H1 (cell line): ENCODE data around the gene TMEM181. TPM values are rescaled to one million over a fixed set of nuclear protein-coding genes. Genes with fewer than 3 reads are reported as not detected.

ENCODE experiments used
- CTCF ChIA-PET: fragments of 300-600 bp; sonication (Branson Sonifier 250); formaldehyde crosslinking; loops from one replicate; lab custom pipeline; 2021; ENCODE audit not compliant: partially characterized antibody; lab: Charles Lee
- POLR2A ChIA-PET: fragments of 300-600 bp; sonication (Branson Sonifier 250); formaldehyde crosslinking; loops from one replicate; lab custom pipeline; 2021; ENCODE audit warnings: inconsistent platforms; ENCODE audit not compliant: partially characterized antibody; lab: Charles Lee
- DNase-seq, 2 experiments: peaks; one replicate each; pipeline versions ENCODE4 v3.0.0 to v3.0.0-alpha.2; 2010 to 2022; ENCODE audit warnings: low spot score in 2 of 2, low read depth in 1 of 2, mixed read lengths in 1 of 2
- FAIRE-seq: peaks from 2 replicates; lab custom pipeline; 2011; peaks lifted over from hg19 to GRCh38; lab: Jason Lieb, UNC
- H2AFZ ChIP-seq: 2 replicates; pipeline ENCODE4 v1.8.1; 2012; ENCODE audit warnings: low read length, inconsistent platforms
- H2AK5ac ChIP-seq: 2 replicates; pipeline ENCODE4 v1.6.1; 2013; ENCODE audit warnings: low read depth, low read length
- H2BK120ac ChIP-seq: replicated peaks from 2 replicates; pipeline ENCODE3; 2013; ENCODE audit warnings: low read depth, low read length, inconsistent platforms
- H2BK12ac ChIP-seq: 2 replicates; pipeline ENCODE4 v1.6.1; 2013; ENCODE audit warnings: low read depth, low read length
- H2BK15ac ChIP-seq: 2 replicates; pipeline ENCODE4 v1.6.1; 2013; ENCODE audit warnings: low read length
- H2BK20ac ChIP-seq: 2 replicates; pipeline ENCODE4 v1.6.1; 2013; ENCODE audit warnings: low read length
- H2BK5ac ChIP-seq: 2 replicates; pipeline ENCODE4 v1.6.1; 2013; ENCODE audit warnings: low read depth, low read length
- H3K14ac ChIP-seq: 2 replicates; pipeline ENCODE4 v1.6.1; 2013; ENCODE audit warnings: inconsistent platforms; ENCODE audit not compliant: insufficient read length
- H3K18ac ChIP-seq: 2 replicates; pipeline ENCODE4 v1.6.1; 2013; ENCODE audit warnings: low read length; ENCODE audit errors: extremely low read depth
- H3K23ac ChIP-seq: 2 replicates; pipeline ENCODE4 v1.6.1; 2013; ENCODE audit warnings: inconsistent platforms; ENCODE audit not compliant: insufficient read length
- H3K23me2 ChIP-seq: 2 replicates; pipeline ENCODE4 v1.6.1; 2013; ENCODE audit warnings: low read depth, low read length
- H3K27ac ChIP-seq: 2 replicates; pipeline ENCODE4 v1.6.1; 2011; ENCODE audit warnings: low read depth, low read length, inconsistent platforms
- H3K27me3 ChIP-seq, 4 experiments: replicated peaks in 1 of 4; 1 replicate in 1 of 4; 2 replicates in 3 of 4; pipeline versions ENCODE4 v1.6.1 to v1.8.1; 2011 to 2013; ENCODE audit warnings: low read length in 3 of 4, mild to moderate bottlenecking in 3 of 4, inconsistent platforms in 2 of 4, mixed read lengths in 2 of 4, moderate library complexity in 1 of 4; ENCODE audit not compliant: control insufficient read depth in 3 of 4, insufficient read depth in 3 of 4; ENCODE audit errors: extremely low read depth in 1 of 4
- H3K36me3 ChIP-seq, 4 experiments: 2 replicates each; pipeline versions ENCODE4 v1.6.1 to v1.8.1; 2011 to 2013; ENCODE audit warnings: mild to moderate bottlenecking in 4 of 4, low read length in 3 of 4, moderate library complexity in 2 of 4, control low read depth in 1 of 4, inconsistent platforms in 1 of 4; ENCODE audit not compliant: insufficient read depth in 4 of 4, control insufficient read depth in 2 of 4
- H3K4ac ChIP-seq: replicated peaks from 2 replicates; pipeline ENCODE3; 2013; ENCODE audit warnings: low read length, low read depth, mixed read lengths, inconsistent platforms; ENCODE audit not compliant: insufficient read length
- H3K4me1 ChIP-seq, 4 experiments: replicated peaks in 1 of 4; 1 replicate in 1 of 4; 2 replicates in 3 of 4; pipeline versions ENCODE4 v1.6.1 to v1.8.1; 2011 to 2013; ENCODE audit warnings: low read length in 3 of 4, inconsistent platforms in 2 of 4, mixed read lengths in 1 of 4; ENCODE audit not compliant: insufficient read depth in 4 of 4, control insufficient read depth in 3 of 4
- H3K4me2 ChIP-seq, 2 experiments: 2 replicates each; pipeline versions ENCODE4 v1.6.1 to v1.8.1; 2011 to 2013; ENCODE audit warnings: low read depth in 2 of 2, low read length in 2 of 2, control low read depth in 1 of 2, inconsistent platforms in 1 of 2, mild to moderate bottlenecking in 1 of 2; ENCODE audit not compliant: insufficient read depth in 1 of 2
- H3K4me3 ChIP-seq, 4 experiments: fragments of 200-600, 300-600 bp in 1 of 4; sonication (generic), shearing (Covaris generic), sonication (Bioruptor Twin) in 1 of 4; 2 replicates each; pipeline versions ENCODE4 v1.5.1 to v1.8.1; 2011 to 2016; ENCODE audit warnings: low read length in 4 of 4, low read depth in 3 of 4, control low read depth in 2 of 4, inconsistent platforms in 2 of 4, mild to moderate bottlenecking in 2 of 4, mixed read lengths in 1 of 4, moderate library complexity in 1 of 4; ENCODE audit not compliant: insufficient read depth in 2 of 4; ENCODE audit errors: extremely low read depth in 1 of 4
- H3K56ac ChIP-seq: replicated peaks from 2 replicates; pipeline ENCODE3; 2013; ENCODE audit warnings: low read depth, mild to moderate bottlenecking, mixed read lengths, low read length, inconsistent platforms; ENCODE audit not compliant: insufficient read length
- H3K79me1 ChIP-seq: 2 replicates; pipeline ENCODE4 v1.6.1; 2013; ENCODE audit warnings: low read depth, low read length, control low read depth
- H3K79me2 ChIP-seq, 2 experiments: 2 replicates each; pipeline versions ENCODE4 v1.6.1 to v1.8.1; 2012 to 2013; ENCODE audit warnings: low read length in 2 of 2, mild to moderate bottlenecking in 2 of 2, inconsistent platforms in 1 of 2; ENCODE audit not compliant: insufficient read depth in 2 of 2, control insufficient read depth in 1 of 2
- H3K9ac ChIP-seq, 4 experiments: replicated peaks in 1 of 4; 1 replicate in 1 of 4; 2 replicates in 3 of 4; pipeline versions ENCODE4 v1.6.1 to v1.8.1; 2011 to 2013; ENCODE audit warnings: low read depth in 3 of 4, low read length in 3 of 4, control low read depth in 2 of 4, mild to moderate bottlenecking in 2 of 4, moderate library complexity in 2 of 4, inconsistent platforms in 1 of 4; ENCODE audit errors: extremely low read depth in 1 of 4
- H3K9me3 ChIP-seq, 2 experiments: 2 replicates each; pipeline versions ENCODE4 v1.6.1 to v1.8.1; 2012 to 2013; ENCODE audit warnings: mild to moderate bottlenecking in 2 of 2, moderate library complexity in 2 of 2, control low read depth in 1 of 2, inconsistent platforms in 1 of 2, low read depth in 1 of 2, low read length in 1 of 2, mixed read lengths in 1 of 2; ENCODE audit not compliant: insufficient read depth in 2 of 2
- H4K20me1 ChIP-seq, 2 experiments: replicated peaks in 1 of 2; 2 replicates each; pipeline versions ENCODE3 to v1.8.1; 2011 to 2013; ENCODE audit warnings: inconsistent platforms in 2 of 2, low read length in 2 of 2, mild to moderate bottlenecking in 1 of 2; ENCODE audit not compliant: insufficient read depth in 2 of 2, control insufficient read depth in 1 of 2
- H4K5ac ChIP-seq: 2 replicates; pipeline ENCODE4 v1.6.1; 2013; ENCODE audit warnings: low read length, low read depth, mixed read lengths, inconsistent platforms; ENCODE audit not compliant: insufficient read length
- H4K8ac ChIP-seq: 2 replicates; pipeline ENCODE4 v1.8.0; 2013; ENCODE audit warnings: mild to moderate bottlenecking, moderate library complexity, low read length, inconsistent platforms; ENCODE audit not compliant: insufficient read depth; ENCODE audit errors: extremely low read depth
- H4K91ac ChIP-seq: replicated peaks from 2 replicates; pipeline ENCODE3; 2013; ENCODE audit warnings: low read length, mixed read lengths, inconsistent platforms; ENCODE audit not compliant: insufficient read length
- EGR1 ChIP-seq: IDR thresholded peaks from 2 replicates; pipeline ENCODE4 v1.6.1; 2011; ENCODE audit warnings: low read depth, low read length, borderline replicate concordance
- EP300 ChIP-seq, 2 experiments: IDR thresholded peaks; 1 replicate in 1 of 2; 2 replicates in 1 of 2; pipeline ENCODE4 v1.6.1; 2011 to 2012; ENCODE audit warnings: low read depth in 2 of 2, low read length in 2 of 2, mild to moderate bottlenecking in 2 of 2, borderline replicate concordance in 1 of 2, inconsistent platforms in 1 of 2, moderate library complexity in 1 of 2
- HDAC2 ChIP-seq, 2 experiments: fragments of 300-600 bp in 1 of 2; sonication (generic) in 1 of 2; IDR thresholded peaks; 2 replicates each; pipeline ENCODE4 v1.6.1; 2011 to 2012; ENCODE audit warnings: low read depth in 2 of 2, low read length in 2 of 2, mild to moderate bottlenecking in 2 of 2, moderate library complexity in 2 of 2, borderline replicate concordance in 1 of 2, inconsistent platforms in 1 of 2
- WGBS, 2 experiments: shearing (Covaris generic) in 1 of 2; methylation state at CpG; one replicate each; pipeline versions ENCODE4 v1.1.6 to v1.1.7; 2013 to 2015; ENCODE audit warnings: low lambda C conversion rate in 2 of 2, mixed read lengths in 2 of 2, inconsistent platforms in 1 of 2, low coverage in 1 of 2, missing lambda C conversion rate in 1 of 2; ENCODE audit not compliant: insufficient replicate concordance in 2 of 2, insufficient coverage in 1 of 2, insufficient read length in 1 of 2; ENCODE audit errors: extremely low coverage in 1 of 2, missing lambda C conversion rate in 1 of 2; 5-methylcytosine and 5-hydroxymethylcytosine counted together
- polyA plus RNA-seq, 7 experiments: library from polyadenylated mRNA; depleted of rRNA in 3 of 7; stranded (reverse) in 5 of 7; unstranded in 2 of 7; fragments of >200 nt in 5 of 7; fragments of 200-250 nt in 2 of 7; gene quantifications; 1 replicate in 5 of 7; 2 replicates in 1 of 7; 4 replicates in 1 of 7; pipeline versions ENCODE4 v1.2.1 to v1.2.3, GENCODE V29; 2011 to 2013; ENCODE audit warnings: missing spikeins in 2 of 7, mixed read lengths in 2 of 7
- total RNA-seq: library from RNA; stranded (reverse); fragmentation: NEBNext Ultra II Directional; extraction: Animal tissue kit (Norgen Biotek cat#: 25700); gene quantifications from 2 replicates; pipeline ENCODE4 v1.2.1, GENCODE V29; 2021
- TF ChIP-seq, protein P1 (sequence below): IDR thresholded peaks from 2 replicates; pipeline ENCODE4 v1.6.1; 2012; ENCODE audit warnings: inconsistent platforms
- TF ChIP-seq, protein P2 (sequence below): IDR thresholded peaks from 2 replicates; pipeline ENCODE4 v1.6.1; 2011; ENCODE audit warnings: low read depth, mild to moderate bottlenecking, low read length; ENCODE audit not compliant: insufficient read depth
- TF ChIP-seq, protein P3 (sequence below): IDR thresholded peaks from 2 replicates; pipeline ENCODE4 v1.6.1; 2012; ENCODE audit warnings: low read length, inconsistent platforms

Gene TMEM181
- total and polyA plus RNA-seq, 2 of the 8 experiments (the other 6 are each of a cell fraction or from before 2014, with no cell fraction given), result 8.6 to 19.0 TPM

DNA sequence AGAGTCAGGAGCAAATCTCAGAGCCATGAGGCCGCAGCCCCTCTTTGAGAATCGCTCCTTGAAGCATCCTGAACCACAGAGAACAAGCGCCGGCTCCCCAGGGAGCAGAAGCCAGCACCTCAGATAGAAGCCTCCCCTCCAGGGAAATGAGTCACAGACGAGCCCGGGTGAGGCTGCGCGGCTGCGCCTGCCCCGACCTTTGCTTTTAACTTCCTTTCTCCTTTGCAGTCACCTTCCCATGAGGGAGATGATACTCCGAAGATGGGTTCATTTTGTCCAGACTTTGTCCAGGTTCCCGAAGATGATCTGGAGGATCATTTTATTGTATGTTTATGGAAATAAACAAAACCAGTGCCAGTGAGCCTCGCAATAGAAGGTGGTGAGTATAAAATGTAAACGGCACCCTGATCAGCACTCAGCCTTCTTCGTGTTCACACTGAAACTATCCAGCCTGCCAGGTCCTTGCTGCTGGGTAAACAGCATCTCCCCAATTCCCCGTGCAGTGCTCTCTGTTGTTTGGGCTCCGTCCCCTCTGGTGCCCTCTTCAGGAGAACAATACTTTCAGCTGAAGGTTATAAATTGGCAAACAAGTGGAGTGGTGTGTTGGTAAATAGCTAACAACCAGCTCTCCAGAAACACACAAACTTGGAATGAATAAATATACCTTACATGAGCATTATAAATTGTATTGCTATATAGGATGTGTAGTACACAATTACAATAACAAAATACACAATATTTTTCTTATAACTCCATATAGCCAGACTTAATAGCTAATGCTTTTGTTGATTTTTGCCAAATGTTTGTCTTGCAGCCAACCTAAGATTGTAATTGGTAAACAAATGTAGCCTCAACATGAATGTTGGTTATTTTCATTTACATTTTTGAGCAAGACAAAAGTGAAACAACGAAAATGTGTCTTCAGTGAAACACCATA is 41.4 kb upstream of the TMEM181 start:
- H4K8ac ChIP-seq, result no peak overlapping the region
- H4K20me1 ChIP-seq, result no peaks in the 10 kb centered on the region
- H2BK20ac ChIP-seq, result 0 out of 2 replicates have a peak overlapping the region, but pooled peaks have one; percentile 32
- H2BK15ac ChIP-seq, result no peak overlapping the region
- no peak overlapping the region for H2BK120ac ChIP-seq
- no peak overlapping the region for H3K56ac ChIP-seq
- H3K9ac ChIP-seq, result peak overlapping the region in 1 of 4 experiments; percentile 38; a peak in 2 of 7 replicates
- H3K4me3 ChIP-seq, result peak overlapping the region; percentile 16 to 58 (median 42); a peak in 7 of 8 replicates
- H2AFZ ChIP-seq, result peak overlapping the region; percentile 95
- peak; percentile 99 for FAIRE-seq
- no peak overlapping the region for H3K27ac ChIP-seq
- H3K23ac ChIP-seq, result no peak overlapping the region
- no peak overlapping the region for H4K5ac ChIP-seq
- H3K79me1 ChIP-seq, result no peaks in the 10 kb centered on the region
- peak in 1 of 2 experiments; percentile 69 for DNase-seq
- peaks cover 0 to 5% (median 4%) of the 10 kb centered on the region in 4 experiments; a peak in 4 of 7 replicates for H3K4me1 ChIP-seq
- no peak overlapping the region for H3K14ac ChIP-seq
- H3K9me3 ChIP-seq, result no peaks in the 10 kb centered on the region
- H2BK5ac ChIP-seq, result no peak overlapping the region
- CTCF ChIA-PET, result interaction anchor here (0.6 to 3.0 kb wide), 34 partner anchors 8 to 314 kb away, joined by 3 to 17 read pairs (median 4); no protein-coding TSS in a partner anchor
- peak overlapping the region; percentile 32 to 73; a peak in 3 of 4 replicates for H3K4me2 ChIP-seq
- H3K23me2 ChIP-seq, result no peaks in the 10 kb centered on the region
- H3K18ac ChIP-seq, result peak overlapping the region; percentile 34
- no peaks in the 10 kb centered on the region for H3K36me3 ChIP-seq
- no peaks in the 10 kb centered on the region for H3K79me2 ChIP-seq
- H2AK5ac ChIP-seq, result no peak overlapping the region
- no peak overlapping the region for H4K91ac ChIP-seq
- WGBS, 2 experiments, result 21% methylated on average over 18 of the region's 18 CpGs; no CpG with 5 or more reads in 1 of the 2 experiments
- no peaks in the 10 kb centered on the region for H3K27me3 ChIP-seq
- H3K4ac ChIP-seq, result no peak overlapping the region
- no peak overlapping the region for H2BK12ac ChIP-seq
- POLR2A ChIA-PET, result interaction anchor here (0.9 to 1.0 kb wide), 2 partner anchors 9 to 19 kb away, joined by 3 to 4 read pairs; no protein-coding TSS in a partner anchor
- 0 out of 4 replicates have a peak, but pooled peaks of 1 of the 2 experiments have one; percentile 52 for TF ChIP-seq HDAC2 (IDR thresholded peaks at IDR 0.05; ENCODE audit: borderline replicate concordance in 1 of 2, low read depth in 2 of 2, low read length in 2 of 2)
- TF ChIP-seq, protein P1, sequence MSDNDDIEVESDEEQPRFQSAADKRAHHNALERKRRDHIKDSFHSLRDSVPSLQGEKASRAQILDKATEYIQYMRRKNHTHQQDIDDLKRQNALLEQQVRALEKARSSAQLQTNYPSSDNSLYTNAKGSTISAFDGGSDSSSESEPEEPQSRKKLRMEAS, result 0 out of 2 replicates have a peak, but pooled peaks have one; percentile 50
- TF ChIP-seq EGR1, result no peak; the same call in 1 of the 2 replicates
- TF ChIP-seq, protein P2, sequence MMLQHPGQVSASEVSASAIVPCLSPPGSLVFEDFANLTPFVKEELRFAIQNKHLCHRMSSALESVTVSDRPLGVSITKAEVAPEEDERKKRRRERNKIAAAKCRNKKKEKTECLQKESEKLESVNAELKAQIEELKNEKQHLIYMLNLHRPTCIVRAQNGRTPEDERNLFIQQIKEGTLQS, result no peak
- TF ChIP-seq, protein P3, sequence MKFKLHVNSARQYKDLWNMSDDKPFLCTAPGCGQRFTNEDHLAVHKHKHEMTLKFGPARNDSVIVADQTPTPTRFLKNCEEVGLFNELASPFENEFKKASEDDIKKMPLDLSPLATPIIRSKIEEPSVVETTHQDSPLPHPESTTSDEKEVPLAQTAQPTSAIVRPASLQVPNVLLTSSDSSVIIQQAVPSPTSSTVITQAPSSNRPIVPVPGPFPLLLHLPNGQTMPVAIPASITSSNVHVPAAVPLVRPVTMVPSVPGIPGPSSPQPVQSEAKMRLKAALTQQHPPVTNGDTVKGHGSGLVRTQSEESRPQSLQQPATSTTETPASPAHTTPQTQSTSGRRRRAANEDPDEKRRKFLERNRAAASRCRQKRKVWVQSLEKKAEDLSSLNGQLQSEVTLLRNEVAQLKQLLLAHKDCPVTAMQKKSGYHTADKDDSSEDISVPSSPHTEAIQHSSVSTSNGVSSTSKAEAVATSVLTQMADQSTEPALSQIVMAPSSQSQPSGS, result peak; percentile 79
- TF ChIP-seq EP300 (IDR thresholded peaks at IDR 0.05; ENCODE audit: borderline replicate concordance in 1 of 2, low read depth in 2 of 2, low read length in 2 of 2), result peak in 1 of 2 experiments; percentile 75; a peak in 1 of 3 replicates
